Osteoblast (primary cell): ENCODE data around the gene CALD1. TPM values are rescaled to one million over a fixed set of nuclear protein-coding genes. Genes with fewer than 3 reads are reported as not detected.

ENCODE experiments used
- DNase-seq: peaks from one replicate; pipeline ENCODE4 v3.0.0; 2011; ENCODE audit warnings: low spot score, mixed read lengths; ENCODE audit not compliant: insufficient read length; ENCODE audit errors: missing footprints
- H2AFZ ChIP-seq: 2 replicates; pipeline ENCODE4 v1.6.0; 2011; ENCODE audit warnings: mild to moderate bottlenecking, low read length
- H3K27ac ChIP-seq: 2 replicates; pipeline ENCODE4 v1.5.1; 2011; ENCODE audit warnings: mild to moderate bottlenecking, low read depth, low read length, moderate library complexity
- H3K27me3 ChIP-seq: 2 replicates; pipeline ENCODE4 v1.6.0; 2012; ENCODE audit warnings: mild to moderate bottlenecking, control low read depth, inconsistent platforms, low read length, moderate library complexity; ENCODE audit not compliant: insufficient read depth
- H3K36me3 ChIP-seq: 2 replicates; pipeline ENCODE4 v1.5.1; 2011; ENCODE audit warnings: mild to moderate bottlenecking, low read length, control low read depth, moderate library complexity; ENCODE audit not compliant: insufficient read depth
- H3K4me1 ChIP-seq: 2 replicates; pipeline ENCODE4 v1.5.1; 2011; ENCODE audit warnings: mild to moderate bottlenecking, low read length, control low read depth, moderate library complexity; ENCODE audit not compliant: insufficient read depth
- H3K4me2 ChIP-seq: 2 replicates; pipeline ENCODE4 v1.6.0; 2011; ENCODE audit warnings: mild to moderate bottlenecking, low read length; ENCODE audit not compliant: insufficient read depth
- H3K4me3 ChIP-seq: fragments of 200-600 bp; sonication (generic); 3 replicates; pipeline ENCODE4 v1.5.1; 2012; ENCODE audit warnings: mild to moderate bottlenecking, low read length, inconsistent platforms; ENCODE audit not compliant: insufficient read depth
- H3K79me2 ChIP-seq: 2 replicates; pipeline ENCODE4 v1.6.0; 2012; ENCODE audit warnings: mild to moderate bottlenecking, low read length, control low read depth, inconsistent platforms; ENCODE audit not compliant: insufficient read depth
- H3K9me3 ChIP-seq: 2 replicates; pipeline ENCODE4 v1.5.1; 2011; ENCODE audit warnings: low read depth, low read length, control low read depth
- H4K20me1 ChIP-seq: 2 replicates; pipeline ENCODE4 v1.6.0; 2012; ENCODE audit warnings: mild to moderate bottlenecking, low read length, control low read depth; ENCODE audit not compliant: insufficient read depth
- total RNA-seq: library from RNA; depleted of rRNA; stranded (reverse); fragments of >200 nt; gene quantifications from 2 replicates; pipeline ENCODE4 v1.2.3, GENCODE V29; 2012
- TF ChIP-seq, protein P1 (sequence below): IDR thresholded peaks from 2 replicates; pipeline ENCODE4 v1.5.1; 2011; ENCODE audit warnings: mild to moderate bottlenecking, low read depth, low read length, moderate library complexity; ENCODE audit errors: extremely low read depth

CALD1 gene
- total RNA-seq, 1 donor: 1,123 TPM

GRCh38 chr7:134799377-134799776 is 19.9 kb downstream of the CALD1 start:
- peak overlapping the region; percentile 49 for H3K27ac ChIP-seq
- peaks cover 76% of the 10 kb centered on the region for H3K36me3 ChIP-seq
- no peak overlapping the region for H2AFZ ChIP-seq
- no peaks in the 10 kb centered on the region for H3K27me3 ChIP-seq
- H4K20me1 ChIP-seq: peaks cover 81% of the 10 kb centered on the region
- H3K79me2 ChIP-seq: peaks cover 97% of the 10 kb centered on the region
- peak overlapping the region; percentile 49 for H3K4me2 ChIP-seq
- DNase-seq: no peak
- peaks cover 59% of the 10 kb centered on the region for H3K4me1 ChIP-seq
- no peaks in the 10 kb centered on the region for H3K9me3 ChIP-seq
- TF ChIP-seq, protein P1, sequence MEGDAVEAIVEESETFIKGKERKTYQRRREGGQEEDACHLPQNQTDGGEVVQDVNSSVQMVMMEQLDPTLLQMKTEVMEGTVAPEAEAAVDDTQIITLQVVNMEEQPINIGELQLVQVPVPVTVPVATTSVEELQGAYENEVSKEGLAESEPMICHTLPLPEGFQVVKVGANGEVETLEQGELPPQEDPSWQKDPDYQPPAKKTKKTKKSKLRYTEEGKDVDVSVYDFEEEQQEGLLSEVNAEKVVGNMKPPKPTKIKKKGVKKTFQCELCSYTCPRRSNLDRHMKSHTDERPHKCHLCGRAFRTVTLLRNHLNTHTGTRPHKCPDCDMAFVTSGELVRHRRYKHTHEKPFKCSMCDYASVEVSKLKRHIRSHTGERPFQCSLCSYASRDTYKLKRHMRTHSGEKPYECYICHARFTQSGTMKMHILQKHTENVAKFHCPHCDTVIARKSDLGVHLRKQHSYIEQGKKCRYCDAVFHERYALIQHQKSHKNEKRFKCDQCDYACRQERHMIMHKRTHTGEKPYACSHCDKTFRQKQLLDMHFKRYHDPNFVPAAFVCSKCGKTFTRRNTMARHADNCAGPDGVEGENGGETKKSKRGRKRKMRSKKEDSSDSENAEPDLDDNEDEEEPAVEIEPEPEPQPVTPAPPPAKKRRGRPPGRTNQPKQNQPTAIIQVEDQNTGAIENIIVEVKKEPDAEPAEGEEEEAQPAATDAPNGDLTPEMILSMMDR: no peak
- no peak overlapping the region for H3K4me3 ChIP-seq

GRCh38 chr7:134802762-134803161 is 23.3 kb downstream of the CALD1 start:
- Histone ChIP-seq H3K79me2 (peaks cover 98% of the 10 kb centered on the region), H3K27me3 (no peaks in the 10 kb centered on the region), H3K36me3 (peaks cover 65% of the 10 kb centered on the region), H3K4me1 (peaks cover 42% of the 10 kb centered on the region), H2AFZ (no peak overlapping the region), H3K27ac (peak overlapping the region; percentile 13), H3K4me2 (peak overlapping the region; percentile 15), H4K20me1 (peaks cover 77% of the 10 kb centered on the region), H3K4me3 (no peak overlapping the region), H3K9me3 (no peaks in the 10 kb centered on the region)
- TF ChIP-seq, protein P1: no peak
- DNase-seq: no peak

DNA sequence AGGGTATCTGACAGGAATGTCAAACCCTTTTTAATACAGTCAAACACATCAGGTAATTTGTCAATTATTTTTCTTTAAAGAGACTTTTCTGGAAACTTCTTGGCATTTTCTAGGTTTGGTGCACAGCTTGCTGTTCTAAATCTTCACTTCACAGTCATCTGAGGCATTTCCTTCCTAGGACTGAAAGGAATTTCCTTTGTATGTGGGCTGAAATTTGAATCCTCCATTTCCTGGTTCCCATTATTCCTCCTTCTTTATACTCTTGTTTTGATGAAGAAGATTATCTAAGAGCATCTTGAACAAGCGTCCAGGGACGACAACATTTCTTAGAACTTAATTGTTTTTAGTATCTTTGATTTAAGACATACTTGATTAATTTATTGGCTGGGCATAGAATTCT is 24.9 kb downstream of the CALD1 start:
- Histone ChIP-seq H3K4me1 (peaks cover 39% of the 10 kb centered on the region), H3K4me2 (peak overlapping the region; percentile 41), H2AFZ (no peak overlapping the region), H3K27me3 (no peaks in the 10 kb centered on the region), H3K9me3 (no peaks in the 10 kb centered on the region), H3K4me3 (no peak overlapping the region), H3K79me2 (peaks cover 98% of the 10 kb centered on the region), H3K27ac (peak overlapping the region; percentile 27), H4K20me1 (peaks cover 76% of the 10 kb centered on the region), H3K36me3 (peaks cover 53% of the 10 kb centered on the region)
- DNase-seq: peak; percentile 21
- TF ChIP-seq, protein P1: no peak

- DNase-seq: no peak
- peaks cover 98% of the 10 kb centered on the region for H3K79me2 ChIP-seq
- no peak overlapping the region for H3K4me3 ChIP-seq
- peak overlapping the region; percentile 41 for H3K4me2 ChIP-seq
- peaks cover 76% of the 10 kb centered on the region for H4K20me1 ChIP-seq
- TF ChIP-seq, protein P1: no peak
- H3K4me1 ChIP-seq: peaks cover 38% of the 10 kb centered on the region
- H3K27ac ChIP-seq: peak overlapping the region; percentile 27
- no peaks in the 10 kb centered on the region for H3K27me3 ChIP-seq
- H3K9me3 ChIP-seq: no peaks in the 10 kb centered on the region
- H3K36me3 ChIP-seq: peaks cover 53% of the 10 kb centered on the region
- no peak overlapping the region for H2AFZ ChIP-seq
Observed at GRCh38 chr7:134804854-134805253, 25.4 kb downstream of the CALD1 start.
